Right lobe of liver (tissue), 4 donors: ENCODE data around the gene FMN2.

Source experiments
- POLR2A ChIP-seq: fragments of 450-650 bp; IDR thresholded peaks from one replicate; pipeline ENCODE4 v1.6.1; 2017; ENCODE audit warnings: antibody characterized with exemption, mild to moderate bottlenecking
- TF ChIP-seq, protein P1 (sequence below), 4 donors: fragments of 200-600 bp in 3 of 4; fragments of 450-650 bp in 1 of 4; IDR thresholded peaks; one replicate each; pipeline versions ENCODE4 v1.5.1 to v1.8.0; 2016 to 2022; ENCODE audit warnings: antibody characterized with exemption in 4 of 4, mild to moderate bottlenecking in 2 of 4
- donor health status: DM: no; HTN: no; CAD: no.
- donor health status: DM: no; HTN: no; CAD: no.
- donor health status: DM: no; HTN: yes; CAD: no.

DNA sequence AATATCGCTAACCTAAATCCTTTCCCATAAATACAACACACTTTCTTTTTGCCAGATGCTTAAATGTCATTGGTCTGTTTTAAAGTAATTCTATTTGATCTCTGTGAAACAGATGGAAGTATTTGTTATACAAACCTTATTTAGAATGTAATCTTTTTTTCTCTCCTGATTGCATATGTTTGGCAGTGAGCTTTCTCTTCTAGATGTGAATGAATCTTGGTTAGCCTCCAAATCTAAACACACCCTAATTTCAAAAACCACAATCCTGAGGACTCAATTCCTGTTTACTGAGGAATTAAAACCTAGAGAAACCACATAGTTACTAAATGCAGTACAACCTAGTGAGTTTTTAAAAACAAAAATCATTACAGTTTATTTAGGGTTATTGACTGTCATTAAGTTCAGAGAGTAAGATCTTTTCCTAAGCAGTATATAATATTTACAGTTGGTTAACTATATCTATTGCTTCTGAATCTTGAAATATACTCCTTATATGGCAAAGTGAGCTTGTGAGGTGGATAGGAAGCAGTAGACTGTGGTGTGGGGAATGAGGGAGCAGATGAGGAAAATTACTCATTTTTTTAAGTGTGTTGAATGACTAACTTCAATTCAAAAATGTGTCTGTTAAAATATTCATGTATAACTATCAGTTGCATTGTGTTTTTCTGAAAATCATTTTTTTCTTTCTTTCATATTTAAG, 218.7 kb downstream of the FMN2 start:
- no peak for TF ChIP-seq POLR2A
- TF ChIP-seq, protein P1, sequence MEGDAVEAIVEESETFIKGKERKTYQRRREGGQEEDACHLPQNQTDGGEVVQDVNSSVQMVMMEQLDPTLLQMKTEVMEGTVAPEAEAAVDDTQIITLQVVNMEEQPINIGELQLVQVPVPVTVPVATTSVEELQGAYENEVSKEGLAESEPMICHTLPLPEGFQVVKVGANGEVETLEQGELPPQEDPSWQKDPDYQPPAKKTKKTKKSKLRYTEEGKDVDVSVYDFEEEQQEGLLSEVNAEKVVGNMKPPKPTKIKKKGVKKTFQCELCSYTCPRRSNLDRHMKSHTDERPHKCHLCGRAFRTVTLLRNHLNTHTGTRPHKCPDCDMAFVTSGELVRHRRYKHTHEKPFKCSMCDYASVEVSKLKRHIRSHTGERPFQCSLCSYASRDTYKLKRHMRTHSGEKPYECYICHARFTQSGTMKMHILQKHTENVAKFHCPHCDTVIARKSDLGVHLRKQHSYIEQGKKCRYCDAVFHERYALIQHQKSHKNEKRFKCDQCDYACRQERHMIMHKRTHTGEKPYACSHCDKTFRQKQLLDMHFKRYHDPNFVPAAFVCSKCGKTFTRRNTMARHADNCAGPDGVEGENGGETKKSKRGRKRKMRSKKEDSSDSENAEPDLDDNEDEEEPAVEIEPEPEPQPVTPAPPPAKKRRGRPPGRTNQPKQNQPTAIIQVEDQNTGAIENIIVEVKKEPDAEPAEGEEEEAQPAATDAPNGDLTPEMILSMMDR (IDR thresholded peaks at IDR 0.05) = no peak
